GM19043 (cell line): ENCODE measurements around the gene RPS28.

Source experiments
- ATAC-seq: cut with Tn5 transposase; IDR thresholded peaks from one replicate; pipeline ENCODE4 v1.9.1; 2021; ENCODE audit warnings: low read depth; ENCODE audit not compliant: unreplicated experiment

Gene RPS28

GRCh38 chr19:8370176-8371010 lies 49.1 kb downstream of the RPS28 start:
- no peak for ATAC-seq

GRCh38 chr19:8371011-8371804 lies 49.9 kb downstream of the RPS28 start:
- no peak for ATAC-seq
